ENCODE results near the gene GNGT1. TPM values are rescaled to one million over a fixed set of nuclear protein-coding genes. Genes with fewer than 3 reads are reported as not detected.

GNGT1 gene
- total RNA-seq, 1 donor from 2014 or later: not detected

DNA sequence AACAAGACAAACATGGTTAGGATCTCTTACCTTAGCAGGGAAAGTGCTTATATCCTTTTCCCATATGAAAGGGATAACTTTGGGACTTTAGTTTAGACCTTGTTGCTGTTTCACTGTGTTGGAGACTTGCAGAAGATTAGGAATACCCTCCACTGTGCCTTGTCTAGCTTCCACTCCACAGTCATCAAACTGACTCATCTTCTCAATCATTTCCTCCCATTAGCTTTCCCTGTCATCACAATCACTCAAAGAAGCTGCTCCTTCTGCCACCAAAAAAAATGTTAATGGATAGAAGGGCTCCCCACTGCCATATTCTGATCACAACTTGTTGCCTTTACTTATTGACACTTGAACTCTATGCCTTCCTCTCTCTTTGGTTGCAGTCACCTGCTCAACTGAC, 31.9 kb downstream of the GNGT1 start:
- no peaks in the 10 kb centered on the region for H3K27me3 ChIP-seq
- DNase-seq (no peak), ATAC-seq (no peak)
- no peaks in the 10 kb centered on the region for H3K4me1 ChIP-seq
- no peak overlapping the region for H3K4me3 ChIP-seq
- no peaks in the 10 kb centered on the region for H3K9me3 ChIP-seq
- TF ChIP-seq, protein P1, sequence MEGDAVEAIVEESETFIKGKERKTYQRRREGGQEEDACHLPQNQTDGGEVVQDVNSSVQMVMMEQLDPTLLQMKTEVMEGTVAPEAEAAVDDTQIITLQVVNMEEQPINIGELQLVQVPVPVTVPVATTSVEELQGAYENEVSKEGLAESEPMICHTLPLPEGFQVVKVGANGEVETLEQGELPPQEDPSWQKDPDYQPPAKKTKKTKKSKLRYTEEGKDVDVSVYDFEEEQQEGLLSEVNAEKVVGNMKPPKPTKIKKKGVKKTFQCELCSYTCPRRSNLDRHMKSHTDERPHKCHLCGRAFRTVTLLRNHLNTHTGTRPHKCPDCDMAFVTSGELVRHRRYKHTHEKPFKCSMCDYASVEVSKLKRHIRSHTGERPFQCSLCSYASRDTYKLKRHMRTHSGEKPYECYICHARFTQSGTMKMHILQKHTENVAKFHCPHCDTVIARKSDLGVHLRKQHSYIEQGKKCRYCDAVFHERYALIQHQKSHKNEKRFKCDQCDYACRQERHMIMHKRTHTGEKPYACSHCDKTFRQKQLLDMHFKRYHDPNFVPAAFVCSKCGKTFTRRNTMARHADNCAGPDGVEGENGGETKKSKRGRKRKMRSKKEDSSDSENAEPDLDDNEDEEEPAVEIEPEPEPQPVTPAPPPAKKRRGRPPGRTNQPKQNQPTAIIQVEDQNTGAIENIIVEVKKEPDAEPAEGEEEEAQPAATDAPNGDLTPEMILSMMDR (IDR thresholded peaks at IDR 0.05): no peak
- no peaks in the 10 kb centered on the region for H3K36me3 ChIP-seq
- intact Hi-C loops (cut with DNase I): no loop called here
- H3K27ac ChIP-seq: no peak overlapping the region

DNA sequence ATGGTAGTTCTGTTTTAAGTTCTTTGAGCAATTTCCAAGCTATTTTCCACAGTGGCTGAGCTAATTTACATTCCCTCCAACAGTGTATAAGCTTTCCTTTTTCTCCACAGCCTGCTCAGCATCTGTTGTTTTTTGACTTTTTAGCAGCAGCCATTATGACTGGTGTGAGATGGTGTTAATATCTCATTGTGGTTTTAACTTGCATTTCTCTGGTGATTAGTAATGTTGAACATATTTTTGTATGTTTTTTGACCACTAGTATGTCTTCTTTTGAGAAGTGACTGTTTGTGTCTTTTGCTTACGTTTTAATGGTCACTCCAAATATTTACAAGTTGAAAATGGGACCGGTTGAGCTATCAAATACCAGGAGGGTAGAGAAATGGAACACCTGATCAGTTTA, 35.6 kb downstream of the GNGT1 start:
- Histone ChIP-seq H3K27ac (no peak overlapping the region), H3K9me3 (no peaks in the 10 kb centered on the region), H3K4me1 (no peaks in the 10 kb centered on the region), H3K27me3 (no peaks in the 10 kb centered on the region), H3K4me3 (no peak overlapping the region), H3K36me3 (no peaks in the 10 kb centered on the region)
- ATAC-seq (no peak), DNase-seq (no peak)
- intact Hi-C loops (cut with DNase I): no loop called here
- TF ChIP-seq, protein P1 (IDR thresholded peaks at IDR 0.05): no peak

DNA sequence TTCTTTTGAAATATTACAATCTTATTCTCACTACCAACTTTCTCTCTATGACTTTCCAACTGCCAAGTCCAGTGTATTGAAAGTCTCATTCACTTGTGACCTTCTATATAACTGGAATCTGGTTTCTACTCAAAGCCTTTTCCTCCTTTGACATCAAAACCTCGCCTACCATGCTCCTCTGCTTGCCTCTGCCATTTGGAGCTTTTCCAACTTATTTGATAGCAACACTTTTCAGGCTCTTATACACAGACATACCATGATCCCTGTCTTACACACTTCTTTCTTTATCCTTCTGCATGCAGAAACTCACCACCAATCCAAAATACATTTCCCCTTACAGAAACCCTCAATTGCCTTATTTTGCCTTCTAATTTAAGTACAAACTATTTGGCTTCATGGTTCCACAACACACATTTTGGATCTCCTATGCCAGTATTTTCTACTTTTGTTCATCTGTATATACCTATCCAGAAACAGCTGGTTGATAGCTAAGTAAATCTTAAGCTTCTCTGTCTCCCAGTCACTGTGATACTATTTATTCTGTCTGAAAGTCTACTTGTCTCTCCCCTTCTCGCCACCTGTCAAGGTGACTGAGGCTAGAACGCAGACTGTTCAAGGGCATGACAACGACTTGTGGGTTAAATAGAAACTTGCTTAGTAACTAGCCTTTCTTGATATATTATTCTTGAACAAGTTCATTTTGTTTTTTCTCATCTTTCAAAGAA, 37.6 kb downstream of the GNGT1 start:
- Histone ChIP-seq H3K4me1 (no peaks in the 10 kb centered on the region), H3K9me3 (no peaks in the 10 kb centered on the region), H3K27me3 (no peaks in the 10 kb centered on the region), H3K36me3 (no peaks in the 10 kb centered on the region), H3K4me3 (no peak overlapping the region), H3K27ac (peak overlapping the region; percentile 49)
- no peak for ATAC-seq
- DNase-seq: no peak
- intact Hi-C loops (cut with DNase I): no loop called here
- TF ChIP-seq, protein P1 (IDR thresholded peaks at IDR 0.05): no peak

DNA sequence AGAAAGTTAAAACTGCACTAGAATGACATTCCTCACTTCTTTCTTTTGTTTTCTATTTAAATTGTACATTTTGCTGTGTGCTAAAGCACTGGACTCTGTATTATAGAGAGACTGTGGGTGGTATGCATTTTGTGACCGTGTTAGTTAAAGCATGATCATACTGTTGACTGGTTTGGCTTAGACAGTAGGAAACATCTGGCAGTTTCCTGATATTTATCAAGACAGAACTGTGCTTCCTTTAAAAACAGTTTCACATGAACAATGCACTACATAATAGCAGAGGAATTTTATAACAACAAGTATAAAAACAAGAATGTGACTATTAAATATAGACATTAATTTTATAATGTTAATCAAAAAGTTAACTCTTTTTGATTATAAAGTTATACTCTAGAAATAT, 38.3 kb downstream of the GNGT1 start:
- ATAC-seq (no peak), DNase-seq (no peak)
- H3K4me3 ChIP-seq: no peak overlapping the region
- intact Hi-C loops (cut with DNase I): no loop called here
- H3K4me1 ChIP-seq: no peaks in the 10 kb centered on the region
- no peak overlapping the region for H3K27ac ChIP-seq
- H3K9me3 ChIP-seq: no peaks in the 10 kb centered on the region
- H3K36me3 ChIP-seq: no peaks in the 10 kb centered on the region
- TF ChIP-seq, protein P1 (IDR thresholded peaks at IDR 0.05): no peak
- H3K27me3 ChIP-seq: no peaks in the 10 kb centered on the region

DNA sequence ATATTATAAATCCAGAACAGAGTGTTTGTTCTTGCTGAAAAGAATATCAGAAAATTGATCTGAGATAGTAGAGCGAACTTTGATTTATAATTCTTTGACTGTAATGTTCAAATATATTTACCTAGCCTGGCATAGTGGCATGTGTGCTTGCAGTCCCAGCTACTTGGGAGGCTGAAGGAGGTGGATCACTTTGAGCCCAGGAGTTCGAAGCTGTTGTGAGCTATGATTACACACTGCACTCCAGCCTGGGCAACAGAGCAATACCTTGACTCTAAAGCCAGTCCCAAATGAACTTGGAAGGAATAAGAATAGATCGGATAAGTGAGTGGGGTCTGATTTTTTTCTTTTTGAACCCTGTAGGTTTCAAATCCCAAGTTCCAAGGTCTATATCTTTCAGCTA, 38.7 kb downstream of the GNGT1 start:
- no peak overlapping the region for H3K4me3 ChIP-seq
- no peaks in the 10 kb centered on the region for H3K4me1 ChIP-seq
- H3K9me3 ChIP-seq: no peaks in the 10 kb centered on the region
- no peaks in the 10 kb centered on the region for H3K36me3 ChIP-seq
- DNase-seq: no peak
- H3K27ac ChIP-seq: peak overlapping the region; percentile 45
- TF ChIP-seq, protein P1 (IDR thresholded peaks at IDR 0.05): no peak
- no peak for ATAC-seq
- no peaks in the 10 kb centered on the region for H3K27me3 ChIP-seq
- intact Hi-C loops (cut with DNase I): no loop called here
